Adipocyte (in vitro differentiated cells): ENCODE results near the gene TMEM141.
"Not testable (repeated sequence)": the region's sequence is repeated elsewhere in the genome, so short reads cannot be mapped to it uniquely, and the experiment has no call there.

Source experiments
- DNase-seq: peaks from one replicate; pipeline ENCODE4 v3.0.0-alpha.2; 2015; ENCODE audit warnings: low read depth
- H3K27me3 ChIP-seq: replicated peaks from 2 replicates; pipeline ENCODE4 v1.7.0; 2013; ENCODE audit warnings: mild to moderate bottlenecking, low read length, moderate library complexity; ENCODE audit not compliant: control insufficient read depth, insufficient read depth
- H3K36me3 ChIP-seq: 2 replicates; pipeline ENCODE4 v1.7.0; 2013; ENCODE audit warnings: low read length, mild to moderate bottlenecking, moderate library complexity; ENCODE audit not compliant: control insufficient read depth, insufficient read depth, severe bottlenecking
- H3K4me1 ChIP-seq: 2 replicates; pipeline ENCODE4 v1.7.0; 2013; ENCODE audit warnings: mild to moderate bottlenecking, low read length, moderate library complexity; ENCODE audit not compliant: control insufficient read depth, insufficient read depth
- H3K4me3 ChIP-seq: 2 replicates; pipeline ENCODE4 v1.7.0; 2013; ENCODE audit warnings: mild to moderate bottlenecking, low read length, moderate library complexity
- H3K9ac ChIP-seq: 2 replicates; pipeline ENCODE4 v1.7.0; 2013; ENCODE audit warnings: mild to moderate bottlenecking, low read length, moderate library complexity
- H3K9me3 ChIP-seq: 2 replicates; pipeline ENCODE4 v1.7.0; 2013; ENCODE audit warnings: mild to moderate bottlenecking, low read length, moderate library complexity; ENCODE audit not compliant: control insufficient read depth

The TMEM141 gene

GRCh38 chr9:136777359-136777758, 13.8 kb upstream of the TMEM141 start:
- no peak for DNase-seq
- no peaks in the 10 kb centered on the region for H3K36me3 ChIP-seq
- no peak overlapping the region for H3K9ac ChIP-seq
- H3K4me1 ChIP-seq = no peaks in the 10 kb centered on the region
- no peak overlapping the region for H3K4me3 ChIP-seq
- peaks cover 9% of the 10 kb centered on the region for H3K9me3 ChIP-seq
- H3K27me3 ChIP-seq = peaks cover 48% of the 10 kb centered on the region

GRCh38 chr9:136779808-136780207, 11.3 kb upstream of the TMEM141 start:
- Histone ChIP-seq H3K4me1 (no peaks in the 10 kb centered on the region), H3K27me3 (peaks cover 46% of the 10 kb centered on the region)
- no peak for DNase-seq

GRCh38 chr9:136782452-136782851, 8.7 kb upstream of the TMEM141 start:
- Histone ChIP-seq H3K4me1 (no peaks in the 10 kb centered on the region), H3K36me3 (no peaks in the 10 kb centered on the region), H3K9me3 (no peaks in the 10 kb centered on the region), H3K4me3 (no peak overlapping the region), H3K27me3 (peaks cover 47% of the 10 kb centered on the region), H3K9ac (no peak overlapping the region)
- no peak for DNase-seq

More at GRCh38 chr9:136779808-136780207, 11.3 kb upstream of the TMEM141 start:
- no peaks in the 10 kb centered on the region for H3K9me3 ChIP-seq
- H3K36me3 ChIP-seq = no peaks in the 10 kb centered on the region
- no peak overlapping the region for H3K4me3 ChIP-seq
- H3K9ac ChIP-seq = no peak overlapping the region

- H3K36me3 ChIP-seq = no peaks in the 10 kb centered on the region
- H3K27me3 ChIP-seq = peaks cover 28% of the 10 kb centered on the region
Measured at GRCh38 chr9:136784249-136784996, 6.7 kb upstream of the TMEM141 start.

GRCh38 chr9:136784997-136785361, 6.2 kb upstream of the TMEM141 start:
- Histone ChIP-seq H3K4me3 (no peak overlapping the region), H3K9me3 (no peaks in the 10 kb centered on the region), H3K4me1 (no peaks in the 10 kb centered on the region), H3K9ac (no peak overlapping the region), H3K36me3 (no peaks in the 10 kb centered on the region), H3K27me3 (peaks cover 24% of the 10 kb centered on the region)
- no peak for DNase-seq

More at GRCh38 chr9:136784249-136784996, 6.7 kb upstream of the TMEM141 start:
- Histone ChIP-seq H3K9me3 (no peaks in the 10 kb centered on the region), H3K4me1 (no peaks in the 10 kb centered on the region), H3K9ac (no peak overlapping the region), H3K4me3 (no peak overlapping the region)
- DNase-seq = peak; percentile 76

- H3K9me3 ChIP-seq, DNase-seq, H3K4me1 ChIP-seq, H3K4me3 ChIP-seq, H3K36me3 ChIP-seq, H3K9ac ChIP-seq: not testable (repeated sequence)
- H3K27me3 ChIP-seq = peaks cover 16% of the 10 kb centered on the region
Measured at GRCh38 chr9:136785565-136786355, 5.4 kb upstream of the TMEM141 start.

GRCh38 chr9:136786451-136786850, 4.7 kb upstream of the TMEM141 start:
- Histone ChIP-seq H3K4me3 (no peak overlapping the region), H3K4me1 (peaks cover 5% of the 10 kb centered on the region), H3K9ac (no peak overlapping the region), H3K36me3 (no peaks in the 10 kb centered on the region), H3K9me3 (no peaks in the 10 kb centered on the region), H3K27me3 (peaks cover 12% of the 10 kb centered on the region)
- DNase-seq = no peak

GRCh38 chr9:136786983-136787382, 4.2 kb upstream of the TMEM141 start:
- not testable (repeated sequence) for DNase-seq, H3K36me3 ChIP-seq, H3K9me3 ChIP-seq, H3K4me1 ChIP-seq, H3K4me3 ChIP-seq, H3K9ac ChIP-seq
- H3K27me3 ChIP-seq = peaks cover 12% of the 10 kb centered on the region

- Histone ChIP-seq H3K27me3 (peaks cover 12% of the 10 kb centered on the region), H3K36me3 (no peaks in the 10 kb centered on the region), H3K4me1 (peaks cover 12% of the 10 kb centered on the region), H3K9ac (no peak overlapping the region), H3K9me3 (no peaks in the 10 kb centered on the region), H3K4me3 (no peak overlapping the region)
- peak; percentile 86 for DNase-seq
Measured at GRCh38 chr9:136787690-136788400, 3.3 kb upstream of the TMEM141 start.

GRCh38 chr9:136788644-136789522, 2.3 kb upstream of the TMEM141 start:
- Histone ChIP-seq H3K27me3 (peaks cover 12% of the 10 kb centered on the region), H3K4me1 (peaks cover 12% of the 10 kb centered on the region)
- H3K4me3 ChIP-seq, H3K9ac ChIP-seq, H3K36me3 ChIP-seq, DNase-seq, H3K9me3 ChIP-seq: not testable (repeated sequence)
